Upper lobe of left lung (tissue), 6 donors: ENCODE measurements around the gene HPSE. TPM values are rescaled to one million over a fixed set of nuclear protein-coding genes. Genes with fewer than 3 reads are reported as not detected.
"Not testable (repeated sequence)": the region's sequence is repeated elsewhere in the genome, so short reads cannot be mapped to it uniquely, and the experiment has no call there.

Experiments used
- ATAC-seq, 2 donors: fragments of 200-7000 bp; cut with Tn5 transposase; one replicate each; pipeline ENCODE4 v1.9.1; 2022; ENCODE audit warnings: mild to moderate bottlenecking in 2 of 2, moderate library complexity in 2 of 2; ENCODE audit not compliant: low FRiP score in 2 of 2
- DNase-seq, 2 donors: peaks; one replicate each; pipeline ENCODE4 v3.0.0-alpha.2; 2019 to 2020
- H3K27ac ChIP-seq, 4 donors: fragments of 200-600 bp; sonication (generic); one replicate each; pipeline ENCODE4 v1.5.1; 2016 to 2019
- H3K27me3 ChIP-seq, 4 donors: fragments of 200-600 bp; sonication (generic); one replicate each; pipeline ENCODE4 v1.5.1; 2017 to 2019
- H3K36me3 ChIP-seq, 4 donors: fragments of 200-600 bp; sonication (generic); one replicate each; pipeline ENCODE4 v1.5.1; 2016 to 2019
- H3K4me1 ChIP-seq, 4 donors: fragments of 200-600 bp; sonication (generic); one replicate each; pipeline ENCODE4 v1.5.1; 2018 to 2019
- H3K4me3 ChIP-seq, 4 donors: fragments of 200-600 bp; sonication (generic); one replicate each; pipeline ENCODE4 v1.5.1; 2017 to 2019; ENCODE audit warnings: mild to moderate bottlenecking in 2 of 4, moderate library complexity in 1 of 4
- H3K9me3 ChIP-seq, 4 donors: fragments of 200-600 bp; sonication (generic); one replicate each; pipeline ENCODE4 v1.5.1; 2018 to 2019
- CTCF ChIP-seq, 6 experiments: fragments of 450-650 bp in 4 of 6; fragments of 200-600 bp in 2 of 6; sonication (generic) in 2 of 6; IDR thresholded peaks; one replicate each; pipeline ENCODE4 v1.5.1; 2016 to 2019; ENCODE audit warnings: antibody characterized with exemption in 6 of 6
- EP300 ChIP-seq, 4 donors: sonication (generic); formaldehyde crosslinking; IDR thresholded peaks; one replicate each; pipeline ENCODE4 v1.5.1; 2017; ENCODE audit warnings: antibody characterized with exemption in 4 of 4, control low read depth in 2 of 4
- POLR2A ChIP-seq, 4 donors: fragments of 450-650 bp; IDR thresholded peaks; one replicate each; pipeline ENCODE4 v1.5.1; 2016 to 2017; ENCODE audit warnings: antibody characterized with exemption in 4 of 4, mild to moderate bottlenecking in 2 of 4
- POLR2AphosphoS5 ChIP-seq, 2 donors: sonication (generic); formaldehyde crosslinking; IDR thresholded peaks; one replicate each; pipeline ENCODE4 v1.5.1; 2017; ENCODE audit warnings: antibody characterized with exemption in 2 of 2
- WGBS, 2 donors: methylation state at CpG; one replicate each; pipeline ENCODE4 v1.1.5; 2017 to 2018; 5-methylcytosine and 5-hydroxymethylcytosine counted together
- total RNA-seq, 6 donors: library from RNA; depleted of rRNA in 4 of 6; stranded (reverse); fragments of >200 nt in 4 of 6; gene quantifications; one replicate each; pipeline versions ENCODE4 v1.1.0 to v1.2.1, GENCODE V29; 2016 to 2021
- donor health status: DM: no; HTN: no; CAD: no; lungs with moderate emphysema.
- donor health status: DM: no; HTN: yes; CAD: no; lungs with severe emphysema.

HPSE gene
- total RNA-seq, 6 donors from 2014 or later = 2.1 to 9.1 (median 5.2) TPM

DNA sequence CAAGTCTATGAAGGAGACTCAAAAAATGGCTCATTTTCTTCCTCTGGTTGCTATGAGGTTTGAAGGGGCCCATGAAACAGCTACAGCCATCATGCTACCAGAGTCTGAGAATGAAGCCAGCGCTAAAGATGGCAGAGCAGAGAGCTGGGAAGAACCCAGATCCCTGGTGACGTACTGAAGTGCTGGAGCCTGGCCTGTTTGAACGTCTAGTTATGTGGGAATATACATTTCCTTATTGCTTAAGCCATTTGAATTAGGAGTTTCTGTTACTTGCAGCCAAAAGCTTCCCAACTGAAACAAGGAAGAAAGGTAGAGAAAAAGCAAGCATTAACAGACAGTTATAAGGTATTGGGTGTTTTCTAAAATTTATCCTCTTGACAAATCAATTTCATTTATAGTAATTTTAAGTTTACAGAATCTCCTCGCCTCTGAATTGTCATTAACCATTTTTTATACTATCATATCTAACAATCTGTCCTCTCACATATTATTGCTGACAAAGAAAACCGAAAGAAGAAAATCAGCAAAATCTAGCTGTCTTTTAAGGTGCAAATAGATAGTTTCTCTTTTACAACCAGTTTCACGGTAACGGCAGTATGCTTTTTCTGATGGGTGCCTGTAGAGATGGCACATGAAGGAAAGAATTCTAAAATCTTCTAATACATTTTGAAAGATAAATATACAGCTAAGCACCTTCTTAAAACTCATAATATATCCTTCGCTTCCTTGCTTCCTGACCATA is 41.2 kb downstream of the HPSE start:
- Histone ChIP-seq H3K4me1 (no peaks in the 10 kb centered on the region), H3K4me3 (no peak overlapping the region), H3K27me3 (no peaks in the 10 kb centered on the region), H3K9me3 (no peaks in the 10 kb centered on the region), H3K36me3 (no peaks in the 10 kb centered on the region), H3K27ac (no peak overlapping the region)
- ATAC-seq (no peak), DNase-seq (no peak)
- TF ChIP-seq POLR2A (IDR thresholded peaks at IDR 0.05) (no peak), CTCF (IDR thresholded peaks at IDR 0.05) (no peak), EP300 (IDR thresholded peaks at IDR 0.05) (no peak), POLR2AphosphoS5 (IDR thresholded peaks at IDR 0.05) (no peak)
- 85 to 87% methylated on average over 8 of the region's 8 CpGs for WGBS, 2 donors

DNA sequence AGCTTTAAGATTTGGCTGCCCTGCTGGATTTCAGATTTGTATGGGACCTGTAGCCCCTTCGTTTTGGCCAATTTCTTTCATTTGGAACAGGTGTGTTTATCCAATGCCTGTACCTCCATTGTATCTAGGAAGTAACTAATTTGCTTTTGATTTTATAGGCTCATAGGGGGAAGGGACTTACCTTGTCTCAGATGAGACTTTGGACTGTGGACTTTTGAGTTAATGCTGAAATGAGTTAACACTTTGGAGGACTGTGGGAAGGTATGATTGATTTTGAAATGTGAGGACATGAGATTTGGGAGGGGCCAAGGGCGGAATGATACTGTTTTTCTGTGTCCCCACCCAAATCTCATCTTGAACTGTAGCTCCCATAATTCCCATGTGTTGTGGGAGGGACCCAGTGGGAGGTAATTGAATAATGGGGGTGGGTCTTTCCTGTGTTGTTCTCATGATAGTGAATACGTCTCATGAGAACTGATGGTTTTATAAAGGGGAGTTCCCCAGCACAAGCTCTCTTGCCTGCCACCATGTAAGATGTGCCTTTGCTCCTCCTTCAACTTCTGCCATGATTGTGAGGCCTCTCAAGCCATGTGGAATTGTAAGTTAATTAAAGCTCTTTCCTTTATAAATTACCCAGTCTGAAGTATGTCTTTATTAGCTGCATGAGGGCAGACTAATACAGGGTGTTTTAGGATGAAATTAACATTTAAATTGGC is 44.4 kb downstream of the HPSE start:
- H3K27me3 ChIP-seq, DNase-seq, H3K9me3 ChIP-seq, H3K4me1 ChIP-seq, H3K27ac ChIP-seq, ATAC-seq, H3K36me3 ChIP-seq, H3K4me3 ChIP-seq: not testable (repeated sequence)
- 74 to 80% methylated on average over 3 of the region's 3 CpGs for WGBS, 2 donors

DNA sequence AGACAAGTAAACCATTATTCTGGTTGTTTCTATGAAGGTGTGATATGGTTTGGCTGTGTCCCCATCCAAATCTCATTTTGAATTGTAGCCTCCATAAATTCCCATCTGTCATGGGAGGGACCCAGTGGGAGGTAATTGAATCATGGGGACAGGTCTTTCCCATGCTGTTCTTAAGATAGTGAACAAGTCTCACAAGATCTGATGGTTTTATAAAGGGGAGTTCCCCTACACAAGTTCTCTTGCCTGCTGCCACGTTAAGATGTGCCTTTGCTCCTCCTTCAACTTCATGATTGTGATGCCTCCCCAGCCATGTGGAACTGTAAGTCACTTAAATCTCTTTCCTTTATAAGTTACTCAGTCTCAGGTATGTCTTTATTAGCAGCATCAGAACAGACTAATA is 46.3 kb downstream of the HPSE start:
- H3K36me3 ChIP-seq, H3K9me3 ChIP-seq, DNase-seq, H3K4me3 ChIP-seq, H3K27ac ChIP-seq, ATAC-seq, H3K27me3 ChIP-seq: not testable (repeated sequence)
- H3K4me1 ChIP-seq = peaks cover 7 to 14% (median 8%) of the 10 kb centered on the region in 4 donors
- WGBS, 2 donors = 36 to 47% methylated on average over 1 of the region's 1 CpG

- DNase-seq = peak in 1 of 2 donors; percentile 25
- no peaks in the 10 kb centered on the region for H3K9me3 ChIP-seq
Measured at GRCh38 chr4:83285055-83285407, 49.6 kb downstream of the HPSE start.

GRCh38 chr4:83284193-83285054 is 50.2 kb downstream of the HPSE start, which contains the start of gene COQ2:
Gene COQ2, minus strand, starts transcription at chr4:83284798. Its CDS starts 34 bp downstream, at chr4:83284764.
- WGBS, 2 donors = 0% methylated on average over 10 to 36 of the region's 76 CpGs
- peak within 1 kb of the TSS; percentile 87 to 98 (median 96) for H3K27ac ChIP-seq

More at GRCh38 chr4:83285055-83285407, 49.6 kb downstream of the HPSE start:
- H3K36me3 ChIP-seq = no peaks in the 10 kb centered on the region
- peak overlapping the region; percentile 38 to 86 (median 78) for H3K4me3 ChIP-seq
- TF ChIP-seq POLR2AphosphoS5 (IDR thresholded peaks at IDR 0.05) (no peak), EP300 (IDR thresholded peaks at IDR 0.05) (peak in 1 of 4 donors; percentile 7)
- H3K27ac ChIP-seq = peak overlapping the region; percentile 87 to 98 (median 96)
- H3K27me3 ChIP-seq = no peaks in the 10 kb centered on the region
- 1 to 2% methylated on average over 9 of the region's 9 CpGs for WGBS, 2 donors
- ATAC-seq = peak; percentile 64 to 66
- H3K4me1 ChIP-seq = peaks cover 14 to 28% (median 15%) of the 10 kb centered on the region in 4 donors

More at GRCh38 chr4:83284193-83285054, 50.2 kb downstream of the HPSE start, which contains the start of gene COQ2:
- Histone ChIP-seq H3K4me1 (peaks cover 14 to 28% (median 15%) of the 10 kb centered on the region in 4 donors), H3K9me3 (no peaks in the 10 kb centered on the region), H3K4me3 (peak within 1 kb of the TSS; percentile 38 to 86 (median 78)), H3K27me3 (no peaks in the 10 kb centered on the region), H3K36me3 (no peaks in the 10 kb centered on the region)
- DNase-seq (peak; percentile 96 to 98), ATAC-seq (peak; percentile 94 to 98)
- TF ChIP-seq EP300 (IDR thresholded peaks at IDR 0.05) (peak in 1 of 4 donors; percentile 48), CTCF (IDR thresholded peaks at IDR 0.05) (peak in 5 of 6 experiments; percentile 48 to 80 (median 74)), POLR2AphosphoS5 (IDR thresholded peaks at IDR 0.05) (peak; percentile 75 to 90), POLR2A (IDR thresholded peaks at IDR 0.05) (peak in 3 of 4 donors; percentile 45 to 94 (median 79))
